HEK293T (cell line): Measurements from ENCODE around the gene CLEC20A.

Experiments
- ARNT ChIP-seq: fragments of 450-650 bp; IDR thresholded peaks from 2 replicates; pipeline ENCODE4 v1.6.1; 2017; ENCODE audit warnings: mild to moderate bottlenecking
- BHLHE40 ChIP-seq: fragments of 450-650 bp; IDR thresholded peaks from 2 replicates; pipeline ENCODE4 v1.6.1; 2016; ENCODE audit warnings: mild to moderate bottlenecking, moderate library complexity, borderline replicate concordance
- ELF4 ChIP-seq: fragments of 450-650 bp; IDR thresholded peaks from 2 replicates; pipeline ENCODE4 v1.6.1; 2017; ENCODE audit warnings: antibody characterized with exemption
- FOXA1 ChIP-seq: fragments of 450-650 bp; IDR thresholded peaks from 2 replicates; pipeline ENCODE4 v1.6.1; 2016; ENCODE audit warnings: mild to moderate bottlenecking
- FOXK2 ChIP-seq: fragments of 450-650 bp; IDR thresholded peaks from 2 replicates; pipeline ENCODE4 v1.6.1; 2016; ENCODE audit warnings: mild to moderate bottlenecking
- NFRKB ChIP-seq: fragments of 450-650 bp; IDR thresholded peaks from 2 replicates; pipeline ENCODE4 v1.6.1; 2016; ENCODE audit warnings: mild to moderate bottlenecking, moderate library complexity
- SUZ12 ChIP-seq: fragments of 450-650 bp; IDR thresholded peaks from 2 replicates; pipeline ENCODE4 v1.6.1; 2016; ENCODE audit warnings: mild to moderate bottlenecking
- TARDBP ChIP-seq: fragments of 450-650 bp; IDR thresholded peaks from 2 replicates; pipeline ENCODE4 v1.6.1; 2016
- TF ChIP-seq, protein P1 (sequence below): fragments of 450-650 bp; IDR thresholded peaks from 2 replicates; pipeline ENCODE4 v1.6.1; 2016

- TF ChIP-seq ELF4 = 0 out of 2 replicates have a peak, but pooled peaks have one; percentile 47
- TF ChIP-seq TARDBP = no peak
- TF ChIP-seq, protein P1, sequence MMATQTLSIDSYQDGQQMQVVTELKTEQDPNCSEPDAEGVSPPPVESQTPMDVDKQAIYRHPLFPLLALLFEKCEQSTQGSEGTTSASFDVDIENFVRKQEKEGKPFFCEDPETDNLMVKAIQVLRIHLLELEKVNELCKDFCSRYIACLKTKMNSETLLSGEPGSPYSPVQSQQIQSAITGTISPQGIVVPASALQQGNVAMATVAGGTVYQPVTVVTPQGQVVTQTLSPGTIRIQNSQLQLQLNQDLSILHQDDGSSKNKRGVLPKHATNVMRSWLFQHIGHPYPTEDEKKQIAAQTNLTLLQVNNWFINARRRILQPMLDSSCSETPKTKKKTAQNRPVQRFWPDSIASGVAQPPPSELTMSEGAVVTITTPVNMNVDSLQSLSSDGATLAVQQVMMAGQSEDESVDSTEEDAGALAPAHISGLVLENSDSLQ = no peak
- TF ChIP-seq SUZ12 = no peak
- no peak for TF ChIP-seq FOXA1
- TF ChIP-seq NFRKB = no peak
- TF ChIP-seq BHLHE40 = no peak
- no peak for TF ChIP-seq FOXK2
- TF ChIP-seq ARNT = no peak
Measured at GRCh38 chr1:178541829-178542553, 45.2 kb upstream of the CLEC20A start.
